HEK293T (cell line): ENCODE measurements around the gene GPR107.

ENCODE experiments used
- ARNT ChIP-seq: fragments of 450-650 bp; IDR thresholded peaks from 2 replicates; pipeline ENCODE4 v1.6.1; 2017; ENCODE audit warnings: mild to moderate bottlenecking
- FOXK2 ChIP-seq: fragments of 450-650 bp; IDR thresholded peaks from 2 replicates; pipeline ENCODE4 v1.6.1; 2016; ENCODE audit warnings: mild to moderate bottlenecking
- FOXM1 ChIP-seq: fragments of 450-650 bp; IDR thresholded peaks from 2 replicates; pipeline ENCODE4 v1.6.1; 2017; ENCODE audit warnings: mild to moderate bottlenecking, borderline replicate concordance
- PKNOX1 ChIP-seq: fragments of 450-650 bp; IDR thresholded peaks from 2 replicates; pipeline ENCODE4 v1.6.1; 2016
- SP1 ChIP-seq: fragments of 450-650 bp; IDR thresholded peaks from 2 replicates; pipeline ENCODE4 v1.6.1; 2017
- SUZ12 ChIP-seq: fragments of 450-650 bp; IDR thresholded peaks from 2 replicates; pipeline ENCODE4 v1.6.1; 2016; ENCODE audit warnings: mild to moderate bottlenecking

DNA sequence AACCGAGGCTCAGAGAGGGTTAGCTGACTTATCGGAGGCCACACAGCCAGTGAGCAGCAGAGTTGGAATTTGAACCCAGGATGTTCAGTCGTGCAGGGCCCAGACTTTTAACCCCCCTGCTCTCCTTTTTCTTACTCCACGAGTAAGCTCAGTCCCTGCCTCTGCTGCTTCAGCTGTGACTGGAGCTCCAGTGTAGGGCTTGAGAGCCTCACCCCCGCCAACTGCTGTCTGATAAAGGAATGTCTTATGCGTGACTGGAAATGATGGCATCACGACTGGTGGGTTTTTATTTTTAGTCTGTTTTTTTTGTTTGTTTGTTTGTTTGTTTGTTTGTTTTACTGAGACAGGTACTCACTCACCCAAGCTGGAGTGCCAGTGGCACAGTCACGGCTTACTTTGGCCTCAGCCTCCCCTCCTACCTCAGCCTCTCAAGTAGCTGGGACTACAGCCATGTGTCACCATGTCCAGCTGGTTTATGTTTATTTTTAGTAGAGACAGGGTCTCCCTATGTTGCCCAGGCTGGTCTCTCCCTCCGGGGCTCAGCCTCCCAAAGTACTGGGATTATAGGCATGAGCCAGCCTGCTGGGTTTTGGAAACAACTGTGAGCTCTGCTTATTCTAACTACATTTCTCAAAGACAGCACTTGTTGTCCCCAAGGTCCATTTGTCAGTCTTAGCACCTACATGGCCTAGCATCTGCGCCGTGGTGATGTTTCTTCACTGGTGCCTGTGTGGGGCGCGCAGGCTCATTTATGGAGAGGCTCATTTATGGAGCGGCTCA is 66.0 kb downstream of the GPR107 start:
- TF ChIP-seq FOXM1: no peak
- no peak for TF ChIP-seq FOXK2
- no peak for TF ChIP-seq SUZ12
- no peak for TF ChIP-seq PKNOX1
- no peak for TF ChIP-seq ARNT
- TF ChIP-seq SP1: no peak
